ENCODE data around the gene METTL21C.

Gene METTL21C

GRCh38 chr13:102694937-102695336 is at the start of gene METTL21C:
METTL21C (minus strand) TSS chr13:102695044; CDS start chr13:102694498, 546 bp downstream.
- no peaks in the 10 kb centered on the region for H3K27me3 ChIP-seq
- no peak within 1 kb of the TSS for H3K27ac ChIP-seq
- H4K20me1 ChIP-seq, result no peaks in the 10 kb centered on the region
- no peak within 1 kb of the TSS for H3K4me2 ChIP-seq
- no peak for TF ChIP-seq Cebpa-rat (IDR thresholded peaks at IDR 0.05)
- H3K36me3 ChIP-seq, result no peaks in the 10 kb centered on the region
- no peaks in the 10 kb centered on the region for H3K9me3 ChIP-seq (replicated peaks in 1 of 11)
- no peak within 1 kb of the TSS for H3K9ac ChIP-seq
- no peak within 1 kb of the TSS for H3K4me3 ChIP-seq
- H3K4me1 ChIP-seq, result 0 out of 20 replicates have a peak, but pooled peaks cover 0 to 4% (median 0%) of the 10 kb centered on the region in 10 experiments

GRCh38 chr13:102742506-102742905 is 47.7 kb upstream of the METTL21C start:
- H3K4me1 ChIP-seq, result no peaks in the 10 kb centered on the region
- no peaks in the 10 kb centered on the region for H3K27me3 ChIP-seq
- TF ChIP-seq Cebpa-rat (IDR thresholded peaks at IDR 0.05), result no peak
- no peak overlapping the region for H3K9ac ChIP-seq
- no peak overlapping the region for H3K4me2 ChIP-seq
- no peak overlapping the region for H3K27ac ChIP-seq
- H4K20me1 ChIP-seq, result no peaks in the 10 kb centered on the region
- H3K4me3 ChIP-seq, result no peak overlapping the region
- H3K36me3 ChIP-seq, result no peaks in the 10 kb centered on the region
- peaks cover 0 to 13% (median 5%) of the 10 kb centered on the region in 11 experiments; a peak in 5 of 22 replicates for H3K9me3 ChIP-seq (replicated peaks in 1 of 11)

- Histone ChIP-seq H3K27ac (no peak overlapping the region), H4K20me1 (no peaks in the 10 kb centered on the region), H3K27me3 (no peaks in the 10 kb centered on the region), H3K4me1 (no peaks in the 10 kb centered on the region), H3K4me3 (no peak overlapping the region), H3K4me2 (no peak overlapping the region), H3K9ac (no peak overlapping the region), H3K36me3 (no peaks in the 10 kb centered on the region), H3K9me3 (replicated peaks in 1 of 11) (peaks cover 0 to 13% (median 5%) of the 10 kb centered on the region in 11 experiments; a peak in 5 of 22 replicates)
- no peak for TF ChIP-seq Cebpa-rat (IDR thresholded peaks at IDR 0.05)
These were observed 47.3 kb upstream of the METTL21C start for GRCh38 chr13:102742101-102742500.

GRCh38 chr13:102729560-102730270 is 34.9 kb upstream of the METTL21C start:
- Histone ChIP-seq H3K9ac (no peak overlapping the region), H3K4me2 (peak overlapping the region in 2 of 11 experiments; percentile 18 to 22; a peak in 2 of 22 replicates), H3K36me3 (no peaks in the 10 kb centered on the region), H3K27me3 (no peaks in the 10 kb centered on the region), H3K4me1 (peaks cover 0 to 12% (median 0%) of the 10 kb centered on the region in 10 experiments; a peak in 4 of 20 replicates), H3K9me3 (replicated peaks in 1 of 11) (no peaks in the 10 kb centered on the region; a peak in 2 of 22 replicates), H3K4me3 (no peak overlapping the region), H3K27ac (no peak overlapping the region), H4K20me1 (no peaks in the 10 kb centered on the region)
- no peak for TF ChIP-seq Cebpa-rat (IDR thresholded peaks at IDR 0.05)

- no peak overlapping the region for H3K9ac ChIP-seq
- TF ChIP-seq Cebpa-rat (IDR thresholded peaks at IDR 0.05), result no peak
- H3K9me3 ChIP-seq (replicated peaks in 1 of 11), result peaks cover 0 to 4% (median 0%) of the 10 kb centered on the region in 11 experiments; a peak in 1 of 22 replicates
- no peaks in the 10 kb centered on the region for H3K27me3 ChIP-seq
- peaks cover 0 to 19% (median 0%) of the 10 kb centered on the region in 10 experiments; a peak in 5 of 20 replicates for H3K4me1 ChIP-seq
- H4K20me1 ChIP-seq, result no peaks in the 10 kb centered on the region
- H3K4me3 ChIP-seq, result no peak overlapping the region
- no peak overlapping the region for H3K27ac ChIP-seq
- H3K4me2 ChIP-seq, result no peak overlapping the region
- H3K36me3 ChIP-seq, result no peaks in the 10 kb centered on the region
These were observed 31.6 kb upstream of the METTL21C start for GRCh38 chr13:102726430-102726829.

GRCh38 chr13:102724923-102725322 is 30.1 kb upstream of the METTL21C start:
- no peak overlapping the region for H3K4me3 ChIP-seq
- TF ChIP-seq Cebpa-rat (IDR thresholded peaks at IDR 0.05), result peak in 3 of 11 experiments; percentile 18 to 42 (median 24); a peak in 2 of 22 replicates
- no peak overlapping the region for H3K4me2 ChIP-seq
- H3K4me1 ChIP-seq, result peaks cover 0 to 13% (median 0%) of the 10 kb centered on the region in 10 experiments; a peak in 5 of 20 replicates
- H3K27ac ChIP-seq, result no peak overlapping the region
- H3K9me3 ChIP-seq (replicated peaks in 1 of 11), result peaks cover 0 to 4% (median 0%) of the 10 kb centered on the region in 11 experiments; a peak in 1 of 22 replicates
- H3K9ac ChIP-seq, result no peak overlapping the region
- no peaks in the 10 kb centered on the region for H4K20me1 ChIP-seq
- no peaks in the 10 kb centered on the region for H3K27me3 ChIP-seq
- H3K36me3 ChIP-seq, result no peaks in the 10 kb centered on the region

- no peak overlapping the region for H3K4me3 ChIP-seq
- no peak overlapping the region for H3K27ac ChIP-seq
- no peak overlapping the region for H3K9ac ChIP-seq
- H3K36me3 ChIP-seq, result no peaks in the 10 kb centered on the region
- peaks cover 0 to 6% (median 0%) of the 10 kb centered on the region in 10 experiments; a peak in 2 of 20 replicates for H3K4me1 ChIP-seq
- no peaks in the 10 kb centered on the region for H4K20me1 ChIP-seq
- H3K4me2 ChIP-seq, result peak overlapping the region in 2 of 11 experiments; percentile 28 to 32; a peak in 2 of 22 replicates
- no peaks in the 10 kb centered on the region; a peak in 1 of 22 replicates for H3K27me3 ChIP-seq
- no peak for TF ChIP-seq Cebpa-rat (IDR thresholded peaks at IDR 0.05)
- H3K9me3 ChIP-seq (replicated peaks in 1 of 11), result peaks cover 0 to 5% (median 0%) of the 10 kb centered on the region in 11 experiments; a peak in 5 of 22 replicates
These were observed 27.0 kb upstream of the METTL21C start for GRCh38 chr13:102721800-102722231.

- Histone ChIP-seq H3K4me3 (no peak overlapping the region), H3K9me3 (replicated peaks in 1 of 11) (peaks cover 0 to 16% (median 9%) of the 10 kb centered on the region in 11 experiments; a peak in 14 of 22 replicates), H3K9ac (no peak overlapping the region), H4K20me1 (no peaks in the 10 kb centered on the region), H3K27ac (no peak overlapping the region), H3K27me3 (no peaks in the 10 kb centered on the region; a peak in 1 of 22 replicates), H3K36me3 (no peaks in the 10 kb centered on the region), H3K4me2 (no peak overlapping the region), H3K4me1 (peaks cover 3 to 14% (median 8%) of the 10 kb centered on the region in 10 experiments; a peak in 14 of 20 replicates)
- no peak for TF ChIP-seq Cebpa-rat (IDR thresholded peaks at IDR 0.05)
These were observed 23.9 kb upstream of the METTL21C start for GRCh38 chr13:102718746-102719145.

- Histone ChIP-seq H3K4me2 (peak overlapping the region in 3 of 11 experiments; percentile 18 to 37 (median 33); a peak in 4 of 22 replicates), H3K4me1 (peaks cover 3 to 11% (median 6%) of the 10 kb centered on the region in 10 experiments; a peak in 13 of 20 replicates), H3K9me3 (replicated peaks in 1 of 11) (peaks cover 0 to 16% (median 10%) of the 10 kb centered on the region in 11 experiments; a peak in 13 of 22 replicates), H3K4me3 (no peak overlapping the region), H3K27me3 (no peaks in the 10 kb centered on the region; a peak in 1 of 22 replicates), H3K36me3 (no peaks in the 10 kb centered on the region), H3K9ac (no peak overlapping the region), H4K20me1 (no peaks in the 10 kb centered on the region), H3K27ac (no peak overlapping the region)
- no peak for TF ChIP-seq Cebpa-rat (IDR thresholded peaks at IDR 0.05)
These were observed 20.6 kb upstream of the METTL21C start for GRCh38 chr13:102715447-102715846.
